GM18498 (cell line): ENCODE results near the gene TIPARP.

Experiments used
- ATAC-seq: cut with Tn5 transposase; IDR thresholded peaks from one replicate; pipeline ENCODE4 v1.9.1; 2021; ENCODE audit warnings: mild to moderate bottlenecking, moderate library complexity; ENCODE audit not compliant: unreplicated experiment

The TIPARP gene

DNA sequence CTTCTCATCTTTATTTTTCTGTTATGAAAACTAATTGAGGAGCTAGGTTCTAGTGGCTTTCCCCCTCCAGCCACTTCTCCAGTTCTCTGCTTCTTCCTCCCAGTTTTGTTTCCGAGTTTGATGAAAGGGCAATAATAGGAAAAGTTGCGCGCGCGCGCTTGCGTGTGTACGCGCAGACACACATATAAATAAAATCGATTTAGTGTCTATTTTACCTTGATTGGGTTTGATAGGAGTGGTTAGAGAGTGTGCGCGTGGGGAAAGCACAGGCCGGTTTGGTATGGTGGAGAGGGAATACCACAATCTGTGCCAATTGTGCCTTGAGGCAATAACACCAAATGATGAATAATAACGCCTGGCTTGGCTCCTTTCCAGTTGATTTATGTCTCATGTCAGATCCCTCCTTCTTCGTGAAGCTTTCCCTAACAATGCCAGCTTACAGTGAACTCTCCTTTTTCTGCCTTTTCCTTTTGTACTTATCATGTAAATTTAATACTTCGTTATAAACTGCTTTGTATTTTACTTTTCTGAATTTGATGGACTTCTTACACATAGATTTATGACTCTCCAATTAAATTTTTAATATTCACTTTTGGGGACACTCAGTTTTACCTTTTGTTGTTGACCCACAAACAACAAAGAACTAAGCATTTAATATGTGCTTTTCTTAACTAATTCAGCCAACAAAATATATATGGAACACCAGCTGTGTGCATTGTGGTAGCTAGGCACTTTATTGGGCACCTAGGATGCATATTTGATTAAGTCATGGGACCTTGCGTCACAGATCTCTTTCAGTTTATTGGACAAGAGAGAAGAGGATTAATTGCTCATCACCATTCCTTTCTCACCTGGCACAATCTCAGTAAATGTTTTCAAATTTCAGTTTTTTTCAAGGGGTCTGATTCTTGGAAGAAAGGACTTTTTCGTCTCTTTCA lies 1.7 kb downstream of the TIPARP start:
- ATAC-seq = no peak

- no peak for ATAC-seq
Measured at GRCh38 chr3:156676768-156677479, 2.5 kb downstream of the TIPARP start.

GRCh38 chr3:156677536-156677935 lies 3.1 kb downstream of the TIPARP start:
- no peak for ATAC-seq

- no peak for ATAC-seq
Measured at GRCh38 chr3:156678197-156678596, 3.8 kb downstream of the TIPARP start.

- ATAC-seq = no peak
Measured at GRCh38 chr3:156680243-156680914, 6.0 kb downstream of the TIPARP start.

DNA sequence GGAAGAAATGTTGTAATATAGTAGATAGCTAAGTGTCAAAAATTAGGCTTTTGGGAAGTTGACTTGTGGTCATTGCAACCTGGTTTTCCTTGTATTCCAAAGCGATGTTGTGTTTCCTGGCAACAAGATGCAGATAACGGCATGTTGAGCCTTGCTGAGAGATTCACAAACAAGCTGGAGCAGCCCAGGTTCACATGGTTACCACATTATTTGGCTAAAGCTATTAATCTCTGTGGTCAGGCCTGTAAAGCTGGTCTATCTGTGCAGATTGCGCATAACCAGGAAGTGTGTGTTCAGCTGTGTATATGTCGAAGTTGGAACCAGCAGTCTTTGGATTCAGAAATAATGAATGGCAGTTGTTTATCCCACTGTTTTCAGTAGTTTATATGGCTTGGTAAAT lies 6.6 kb downstream of the TIPARP start:
- peak; percentile 80 for ATAC-seq

DNA sequence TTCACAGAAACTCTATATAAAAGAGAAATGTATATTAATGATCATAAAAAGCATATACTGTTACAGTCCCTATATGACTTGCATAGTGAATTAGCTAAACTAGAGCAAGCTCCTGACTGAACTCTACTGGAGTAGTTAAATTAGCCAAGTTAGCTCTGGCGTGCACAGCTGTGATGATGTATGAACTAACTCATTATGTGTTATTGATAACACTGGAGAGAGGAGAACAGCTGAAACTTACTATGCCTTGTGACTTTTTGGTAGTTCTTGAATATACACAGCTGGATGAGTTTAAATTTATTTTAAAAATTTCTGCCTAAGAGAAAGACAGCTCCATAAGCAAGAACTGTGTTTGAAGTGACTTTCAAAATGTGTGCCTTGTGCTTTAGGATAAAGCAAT lies 8.1 kb downstream of the TIPARP start:
- ATAC-seq = no peak

DNA sequence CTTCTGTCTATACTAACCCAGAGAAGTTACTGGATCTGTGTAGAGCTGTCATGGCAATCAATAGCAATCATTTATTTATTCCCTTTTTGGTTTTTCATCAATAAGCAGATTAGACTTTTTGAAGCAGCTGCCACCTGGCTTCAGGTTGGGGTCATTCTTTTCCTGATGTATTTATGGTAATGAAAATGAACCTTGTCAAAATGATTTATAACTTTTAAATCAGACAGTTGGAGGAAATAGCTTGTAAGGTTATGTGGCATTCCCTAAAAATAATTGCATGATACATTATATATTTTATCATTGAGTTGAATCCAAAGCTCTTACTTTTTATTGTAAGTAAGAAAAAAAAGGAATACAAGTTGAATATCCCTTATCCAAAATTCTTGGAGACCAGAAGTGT lies 8.6 kb downstream of the TIPARP start:
- ATAC-seq = no peak

DNA sequence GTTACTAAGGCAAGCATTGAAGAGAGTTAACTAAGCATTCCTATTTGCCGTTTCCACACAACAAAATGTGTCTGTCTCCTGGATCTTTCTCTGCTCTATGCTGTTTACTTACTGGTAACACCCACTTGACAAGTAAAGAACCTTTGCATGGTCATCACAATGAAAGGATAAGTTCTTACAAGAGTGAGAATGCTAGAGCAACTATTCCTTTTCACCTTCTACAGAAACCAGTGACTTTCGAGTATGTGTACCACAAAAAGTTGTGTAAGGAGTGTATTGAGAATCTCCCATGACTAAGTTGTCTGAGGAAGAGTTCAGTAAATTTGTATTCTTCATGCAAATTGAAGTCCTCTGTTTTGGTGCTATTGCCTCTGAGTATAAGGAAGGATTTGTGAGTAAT lies 10.8 kb downstream of the TIPARP start:
- no peak for ATAC-seq

DNA sequence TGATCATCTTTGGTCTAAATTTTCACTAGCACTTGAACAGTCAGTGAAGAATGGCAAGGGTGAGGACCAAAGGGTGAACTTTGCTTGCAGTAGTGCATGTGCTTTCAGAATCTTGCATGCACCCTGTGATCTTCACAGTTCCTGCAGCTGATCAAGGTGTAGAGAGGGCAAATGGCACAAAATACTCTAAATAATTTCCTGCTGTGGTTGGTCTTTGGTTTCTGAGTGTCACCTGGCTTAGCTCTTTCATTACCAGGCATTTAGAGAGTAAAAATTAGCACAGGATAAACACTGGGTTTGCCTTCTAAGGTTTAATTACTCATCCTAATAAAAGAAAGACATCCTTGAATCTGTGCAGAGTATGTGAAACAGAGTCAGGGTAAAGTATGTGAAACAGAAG lies 11.4 kb downstream of the TIPARP start:
- ATAC-seq = peak; percentile 45

GRCh38 chr3:156687023-156687422 lies 12.6 kb downstream of the TIPARP start:
- peak; percentile 29 for ATAC-seq

- ATAC-seq = no peak
Measured at GRCh38 chr3:156688632-156689452, 14.5 kb downstream of the TIPARP start.

DNA sequence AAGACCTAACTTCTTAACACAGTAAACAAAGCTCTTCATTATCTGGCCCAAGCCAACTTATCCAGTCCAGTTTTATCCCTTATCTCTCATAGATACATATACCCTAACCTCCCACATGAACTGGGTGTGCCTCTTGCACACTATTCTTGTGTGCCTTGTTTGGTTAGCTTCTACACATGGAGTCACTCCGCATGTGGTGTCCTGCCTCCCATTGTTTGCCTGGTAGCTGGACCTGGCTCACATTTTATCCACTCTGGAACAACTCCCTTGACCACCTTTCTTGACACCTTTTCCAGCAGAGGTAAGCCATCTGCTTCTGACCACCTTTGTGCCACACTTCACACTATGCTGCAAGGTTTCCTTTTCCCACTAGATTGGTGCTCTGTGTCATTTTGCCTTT lies 15.2 kb downstream of the TIPARP start:
- ATAC-seq = peak; percentile 22

DNA sequence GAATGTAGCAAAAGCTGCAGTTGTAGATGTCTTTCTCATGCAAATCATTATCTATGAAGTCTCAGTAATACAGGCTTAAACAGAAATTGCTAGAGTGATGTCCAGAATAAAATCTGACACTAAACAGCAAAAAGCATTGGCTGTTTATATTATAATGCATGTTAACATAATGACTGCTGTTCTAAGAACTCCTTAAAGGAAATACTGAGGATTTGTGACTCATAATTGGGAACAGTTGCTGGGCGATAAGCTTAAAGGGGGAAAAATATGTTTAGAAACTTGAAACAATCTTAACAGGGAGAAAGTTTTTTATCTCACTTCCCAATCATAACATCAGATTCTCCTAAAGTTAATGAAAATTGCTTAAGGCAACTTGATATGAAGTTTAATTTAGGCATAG lies 17.5 kb downstream of the TIPARP start:
- ATAC-seq = no peak

DNA sequence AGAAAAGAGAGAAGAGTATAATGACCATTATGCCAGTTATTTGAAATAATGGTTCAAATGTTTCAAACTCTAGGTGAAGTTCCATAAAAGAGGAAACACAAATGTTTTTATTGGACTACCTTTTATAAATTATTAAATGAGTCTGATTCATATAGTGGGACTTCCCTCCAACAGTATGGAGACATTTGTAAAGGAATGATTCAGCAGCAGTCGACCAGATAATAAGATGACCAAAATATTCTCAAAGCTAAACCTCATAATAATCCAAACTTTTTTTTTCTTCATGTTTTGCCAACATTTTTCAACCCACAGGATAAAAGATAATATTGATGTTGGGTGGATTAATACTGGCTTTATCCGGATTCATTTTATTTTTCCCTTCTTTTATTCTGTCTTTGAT lies 18.8 kb downstream of the TIPARP start:
- no peak for ATAC-seq

- no peak for ATAC-seq
Measured at GRCh38 chr3:156694536-156694935, 20.1 kb downstream of the TIPARP start.

DNA sequence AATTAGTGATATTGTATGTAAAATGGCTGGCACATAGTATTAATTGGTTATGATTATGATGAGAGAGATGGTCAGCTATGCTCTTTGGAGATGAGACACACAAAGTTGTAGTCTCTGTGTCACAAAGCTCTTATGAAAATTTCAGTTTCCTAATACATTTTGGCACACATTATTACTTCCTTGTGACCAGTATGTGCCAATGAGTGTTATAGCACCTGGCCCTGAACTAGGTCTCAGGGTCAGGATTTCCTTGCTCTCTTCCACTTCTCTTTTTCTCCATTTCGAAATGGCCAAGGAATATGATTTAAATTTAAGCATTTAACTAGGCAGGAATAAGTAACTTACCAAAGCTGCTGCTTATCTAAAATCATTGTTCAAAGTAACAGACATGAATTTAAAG lies 28.0 kb downstream of the TIPARP start:
- no peak for ATAC-seq

- ATAC-seq = no peak
Measured at GRCh38 chr3:156704370-156705036, 30.1 kb downstream of the TIPARP start.

- ATAC-seq = peak; percentile 81
Measured at GRCh38 chr3:156705761-156706616, 31.6 kb downstream of the TIPARP start.
